Astrocyte (in vitro differentiated cells and primary cell): ENCODE measurements around the gene ARMH1. TPM values are rescaled to one million over a fixed set of nuclear protein-coding genes. Genes with fewer than 3 reads are reported as not detected.

ENCODE experiments used
- DNase-seq: peaks from one replicate; pipeline ENCODE4 v3.0.0-alpha.2; 2010; ENCODE audit warnings: low read depth
- FAIRE-seq: peaks from 2 replicates; lab custom pipeline; 2011; peaks lifted over from hg19 to GRCh38; lab: Jason Lieb, UNC
- H2AFZ ChIP-seq: 2 replicates; pipeline ENCODE4 v1.6.0; 2012; ENCODE audit warnings: low read depth, low read length, inconsistent platforms
- H3K27ac ChIP-seq: 2 replicates; pipeline ENCODE4 v1.5.1; 2011; ENCODE audit warnings: low read depth, low read length, inconsistent platforms
- H3K27me3 ChIP-seq: 2 replicates; pipeline ENCODE4 v1.6.0; 2011; ENCODE audit warnings: low read length, inconsistent platforms; ENCODE audit not compliant: insufficient read depth
- H3K36me3 ChIP-seq: 2 replicates; pipeline ENCODE4 v1.5.1; 2011; ENCODE audit warnings: low read length, inconsistent platforms; ENCODE audit not compliant: insufficient read depth
- H3K4me1 ChIP-seq: 2 replicates; pipeline ENCODE4 v1.5.1; 2011; ENCODE audit warnings: low read length, inconsistent platforms; ENCODE audit not compliant: insufficient read depth
- H3K4me2 ChIP-seq: 2 replicates; pipeline ENCODE4 v1.6.0; 2012; ENCODE audit warnings: low read length, inconsistent platforms
- H3K4me3 ChIP-seq: 2 replicates; pipeline ENCODE4 v1.5.1; 2011; ENCODE audit warnings: low read depth, mild to moderate bottlenecking, low read length, inconsistent platforms; ENCODE audit not compliant: insufficient read depth
- H3K79me2 ChIP-seq: 2 replicates; pipeline ENCODE4 v1.6.0; 2012; ENCODE audit warnings: mild to moderate bottlenecking, low read length, inconsistent platforms; ENCODE audit not compliant: insufficient read depth
- H3K9ac ChIP-seq: 2 replicates; pipeline ENCODE4 v1.6.0; 2012; ENCODE audit warnings: mild to moderate bottlenecking, low read length, inconsistent platforms
- H3K9me3 ChIP-seq: 2 replicates; pipeline ENCODE4 v1.5.1; 2012; ENCODE audit warnings: low read depth, mild to moderate bottlenecking, low read length, inconsistent platforms; ENCODE audit not compliant: insufficient read depth
- H4K20me1 ChIP-seq: 2 replicates; pipeline ENCODE4 v1.6.0; 2012; ENCODE audit warnings: low read length, inconsistent platforms; ENCODE audit not compliant: insufficient read depth
- H3K27ac Mint-ChIP-seq: one replicate; pipeline ENCODE4 v1.8.0; 2021; ENCODE audit warnings: mild to moderate bottlenecking, mixed read lengths; ENCODE audit not compliant: unreplicated experiment
- H3K27me3 Mint-ChIP-seq: one replicate; pipeline ENCODE4 v1.8.0; 2021; ENCODE audit warnings: low read depth, mixed read lengths; ENCODE audit not compliant: unreplicated experiment
- H3K36me3 Mint-ChIP-seq: one replicate; pipeline ENCODE4 v1.8.0; 2021; ENCODE audit warnings: low read depth, mixed read lengths; ENCODE audit not compliant: unreplicated experiment
- H3K4me1 Mint-ChIP-seq: one replicate; pipeline ENCODE4 v1.8.0; 2021; ENCODE audit warnings: low read depth, mixed read lengths; ENCODE audit not compliant: unreplicated experiment
- H3K4me3 Mint-ChIP-seq: one replicate; pipeline ENCODE4 v1.8.0; 2021; ENCODE audit warnings: mild to moderate bottlenecking, moderate library complexity, mixed read lengths; ENCODE audit not compliant: unreplicated experiment
- H3K9me3 Mint-ChIP-seq: one replicate; pipeline ENCODE4 v1.8.0; 2021; ENCODE audit warnings: mild to moderate bottlenecking, mixed read lengths; ENCODE audit not compliant: unreplicated experiment
- EZH2 ChIP-seq: IDR thresholded peaks from 2 replicates; pipeline ENCODE4 v1.6.1; 2012; ENCODE audit warnings: mild to moderate bottlenecking, low read length, inconsistent platforms; ENCODE audit not compliant: insufficient read depth
- total RNA-seq: library from RNA; stranded (reverse); gene quantifications from 2 replicates; pipeline ENCODE4 v1.2.1, GENCODE V29; 2021
- TF ChIP-seq, protein P1 (sequence below): IDR thresholded peaks from 2 replicates; pipeline ENCODE4 v1.5.1; 2011; ENCODE audit warnings: low read depth, mild to moderate bottlenecking, inconsistent platforms, low read length, moderate library complexity; ENCODE audit not compliant: insufficient read depth

Gene ARMH1
- total RNA-seq, 1 donor from 2014 or later: 2.5 TPM

DNA sequence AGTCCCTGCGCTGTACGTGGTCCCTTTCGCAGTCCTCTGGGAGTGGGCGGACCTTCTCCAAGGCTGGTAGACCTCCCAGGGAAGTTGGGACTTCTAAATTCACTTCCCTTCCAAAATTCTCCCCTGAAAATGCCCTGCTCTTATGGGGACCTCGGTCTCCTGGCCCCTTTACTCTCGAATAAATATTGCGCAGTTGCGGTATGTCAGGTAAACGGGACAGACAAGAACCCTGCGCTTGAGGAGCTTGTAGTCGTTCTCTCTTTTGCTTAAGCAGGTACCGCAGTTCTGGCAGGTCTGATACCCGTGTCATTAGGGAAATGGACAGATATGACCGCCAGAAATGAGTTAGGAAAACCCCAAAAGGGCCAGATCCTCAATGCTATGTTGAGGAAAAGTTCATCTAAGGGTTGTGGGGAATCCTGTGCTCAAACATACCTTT is 65.7 kb downstream of the ARMH1 start:
- Histone ChIP-seq H4K20me1 (peaks cover 5% of the 10 kb centered on the region), H3K27me3 (no peaks in the 10 kb centered on the region), H3K4me3 (peak overlapping the region; percentile 97), H3K4me2 (peak overlapping the region; percentile 94), H2AFZ (peak overlapping the region; percentile 88), H3K27ac (peak overlapping the region; percentile 76), H3K79me2 (peaks cover 46% of the 10 kb centered on the region), H3K9me3 (no peaks in the 10 kb centered on the region), H3K4me1 (peaks cover 12% of the 10 kb centered on the region), H3K9ac (peak overlapping the region; percentile 86), H3K36me3 (peaks cover 8% of the 10 kb centered on the region)
- Mint-ChIP-seq H3K9me3 (peaks cover 3% of the 10 kb centered on the region), H3K27me3 (no peaks in the 10 kb centered on the region), H3K27ac (peak overlapping the region; percentile 79), H3K4me3 (peak overlapping the region; percentile 86), H3K4me1 (no peaks in the 10 kb centered on the region), H3K36me3 (no peaks in the 10 kb centered on the region)
- DNase-seq: no peak
- FAIRE-seq: no peak
- TF ChIP-seq EZH2: no peak
- TF ChIP-seq, protein P1, sequence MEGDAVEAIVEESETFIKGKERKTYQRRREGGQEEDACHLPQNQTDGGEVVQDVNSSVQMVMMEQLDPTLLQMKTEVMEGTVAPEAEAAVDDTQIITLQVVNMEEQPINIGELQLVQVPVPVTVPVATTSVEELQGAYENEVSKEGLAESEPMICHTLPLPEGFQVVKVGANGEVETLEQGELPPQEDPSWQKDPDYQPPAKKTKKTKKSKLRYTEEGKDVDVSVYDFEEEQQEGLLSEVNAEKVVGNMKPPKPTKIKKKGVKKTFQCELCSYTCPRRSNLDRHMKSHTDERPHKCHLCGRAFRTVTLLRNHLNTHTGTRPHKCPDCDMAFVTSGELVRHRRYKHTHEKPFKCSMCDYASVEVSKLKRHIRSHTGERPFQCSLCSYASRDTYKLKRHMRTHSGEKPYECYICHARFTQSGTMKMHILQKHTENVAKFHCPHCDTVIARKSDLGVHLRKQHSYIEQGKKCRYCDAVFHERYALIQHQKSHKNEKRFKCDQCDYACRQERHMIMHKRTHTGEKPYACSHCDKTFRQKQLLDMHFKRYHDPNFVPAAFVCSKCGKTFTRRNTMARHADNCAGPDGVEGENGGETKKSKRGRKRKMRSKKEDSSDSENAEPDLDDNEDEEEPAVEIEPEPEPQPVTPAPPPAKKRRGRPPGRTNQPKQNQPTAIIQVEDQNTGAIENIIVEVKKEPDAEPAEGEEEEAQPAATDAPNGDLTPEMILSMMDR: no peak

DNA sequence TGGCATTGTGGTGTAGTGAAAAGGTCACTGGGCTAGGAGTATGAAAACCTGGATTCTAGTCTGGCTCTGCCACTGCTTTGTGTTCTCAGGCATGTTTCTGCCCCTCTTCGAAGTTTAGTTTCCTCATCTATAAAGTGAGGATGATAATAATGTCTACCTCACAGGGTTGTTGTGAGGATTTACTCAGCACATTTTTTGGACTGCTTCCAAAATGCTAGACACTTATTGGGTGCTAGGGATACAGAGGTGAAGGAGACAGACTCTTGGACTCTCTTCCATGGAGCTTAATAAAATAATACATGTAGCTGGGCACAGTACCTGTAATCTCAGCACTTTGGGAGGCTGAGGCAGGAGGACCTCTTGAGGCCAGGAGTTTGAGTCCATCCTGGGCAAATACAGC is 68.7 kb downstream of the ARMH1 start:
- Mint-ChIP-seq H3K27me3 (no peaks in the 10 kb centered on the region), H3K27ac (no peak overlapping the region), H3K9me3 (no peaks in the 10 kb centered on the region), H3K4me1 (no peaks in the 10 kb centered on the region), H3K36me3 (no peaks in the 10 kb centered on the region), H3K4me3 (no peak overlapping the region)
- TF ChIP-seq, protein P1: no peak
- TF ChIP-seq EZH2: no peak
- Histone ChIP-seq H3K4me3 (no peak overlapping the region), H4K20me1 (peaks cover 9% of the 10 kb centered on the region), H3K9me3 (no peaks in the 10 kb centered on the region), H3K27me3 (no peaks in the 10 kb centered on the region), H3K9ac (peak overlapping the region; percentile 21), H3K36me3 (peaks cover 17% of the 10 kb centered on the region), H3K4me1 (peaks cover 12% of the 10 kb centered on the region), H3K27ac (no peak overlapping the region), H3K4me2 (peak overlapping the region; percentile 28), H2AFZ (peak overlapping the region; percentile 71), H3K79me2 (peaks cover 68% of the 10 kb centered on the region)
- FAIRE-seq: no peak
- DNase-seq: no peak

DNA sequence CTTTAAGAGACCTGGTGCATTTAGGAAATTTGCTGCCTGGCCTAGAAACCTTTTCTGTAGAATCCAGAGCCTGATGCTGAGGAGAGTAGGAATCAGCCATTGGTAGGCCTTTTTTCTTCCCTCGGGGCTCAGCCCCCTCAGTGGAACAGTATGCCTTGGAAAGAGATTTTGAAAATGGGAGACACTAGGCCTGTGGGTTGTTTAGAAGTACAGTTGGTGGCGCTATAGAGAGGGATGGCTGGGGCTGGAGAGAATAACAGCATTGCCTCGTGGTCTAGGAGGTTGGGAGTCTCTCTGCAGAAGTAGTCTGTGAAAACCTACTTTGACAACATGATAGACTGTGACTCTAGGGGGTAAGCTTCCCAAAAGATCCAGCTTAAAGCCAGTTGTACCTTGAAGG is 73.4 kb downstream of the ARMH1 start:
- FAIRE-seq: no peak
- peaks cover 2% of the 10 kb centered on the region for H3K4me1 Mint-ChIP-seq
- H3K9me3 ChIP-seq: no peaks in the 10 kb centered on the region
- peaks cover 44% of the 10 kb centered on the region for H3K79me2 ChIP-seq
- H3K27me3 ChIP-seq: no peaks in the 10 kb centered on the region
- no peak overlapping the region for H3K4me3 ChIP-seq
- peaks cover 3% of the 10 kb centered on the region for H3K4me1 ChIP-seq
- no peaks in the 10 kb centered on the region for H3K36me3 Mint-ChIP-seq
- H3K27ac Mint-ChIP-seq: no peak overlapping the region
- H2AFZ ChIP-seq: no peak overlapping the region
- H3K4me2 ChIP-seq: no peak overlapping the region
- no peaks in the 10 kb centered on the region for H3K9me3 Mint-ChIP-seq
- no peak for TF ChIP-seq EZH2
- TF ChIP-seq, protein P1: no peak
- H3K27me3 Mint-ChIP-seq: no peaks in the 10 kb centered on the region
- H3K36me3 ChIP-seq: peaks cover 20% of the 10 kb centered on the region
- no peak overlapping the region for H3K27ac ChIP-seq
- H4K20me1 ChIP-seq: peaks cover 6% of the 10 kb centered on the region
- H3K9ac ChIP-seq: no peak overlapping the region
- H3K4me3 Mint-ChIP-seq: no peak overlapping the region
- DNase-seq: no peak
